Body of pancreas (tissue), 4 donors: ENCODE measurements around the gene LY6G6F.

Experiments used
- CTCF ChIP-seq, 7 experiments: fragments of 450-650 bp in 4 of 7; fragments of 200-600 bp in 3 of 7; sonication (generic) in 3 of 7; IDR thresholded peaks; one replicate each; pipeline ENCODE4 v1.5.1; 2016 to 2019; ENCODE audit warnings: antibody characterized with exemption in 7 of 7
- POLR2A ChIP-seq, 3 donors: fragments of 450-650 bp; IDR thresholded peaks; one replicate each; pipeline ENCODE4 v1.6.1; 2016; ENCODE audit warnings: antibody characterized with exemption in 3 of 3, mild to moderate bottlenecking in 2 of 3

GRCh38 chr6:31702819-31703716 is 3.6 kb upstream of the LY6G6F start, which contains the start of gene ABHD16A:
- TF ChIP-seq CTCF (IDR thresholded peaks at IDR 0.05), result peak in 3 of 7 experiments; percentile 17 to 31 (median 21)
- peak; percentile 87 to 98 (median 97) for TF ChIP-seq POLR2A (IDR thresholded peaks at IDR 0.05)
